Activated B cell treated with CpG ODN at 0.5 μM for 24 hours (primary cell): ENCODE measurements around the gene DNM1. TPM values are rescaled to one million over a fixed set of nuclear protein-coding genes. Genes with fewer than 3 reads are reported as not detected.

Source experiments
- ATAC-seq: fragments of 200-7000 bp; cut with Tn5 transposase; one replicate; pipeline ENCODE4 v1.10.0; 2021; ENCODE audit warnings: low read depth, mild to moderate bottlenecking, moderate library complexity
- CTCF ChIA-PET: fragments of 350-600 bp; sonication (Branson Sonifier 250); formaldehyde crosslinking; loops from one replicate; lab custom pipeline; 2021; ENCODE audit warnings: antibody characterized with exemption; lab: Charles Lee
- POLR2A ChIA-PET: fragments of 350-600 bp; sonication (Branson Sonifier 250); formaldehyde crosslinking; loops from one replicate; lab custom pipeline; 2021; ENCODE audit warnings: antibody characterized with exemption; lab: Charles Lee
- DNase-seq: peaks from one replicate; pipeline ENCODE4 v3.0.0; 2022
- H3K27ac Mint-ChIP-seq: one replicate; pipeline ENCODE4 v1.8.0; 2020; ENCODE audit warnings: mixed read lengths
- H3K27me3 Mint-ChIP-seq: one replicate; pipeline ENCODE4 v1.8.0; 2021; ENCODE audit warnings: mixed read lengths
- H3K36me3 Mint-ChIP-seq: one replicate; pipeline ENCODE4 v1.8.0; 2021; ENCODE audit warnings: low read depth, mixed read lengths
- H3K4me1 Mint-ChIP-seq: one replicate; pipeline ENCODE4 v1.8.0; 2021; ENCODE audit warnings: mixed read lengths
- H3K4me3 Mint-ChIP-seq: one replicate; pipeline ENCODE4 v1.8.0; 2020; ENCODE audit warnings: mild to moderate bottlenecking, mixed read lengths
- H3K9me3 Mint-ChIP-seq: one replicate; pipeline ENCODE4 v1.8.0; 2020; ENCODE audit warnings: mixed read lengths
- intact Hi-C: fragments of 100-400 bp; cut with micrococcal nuclease; formaldehyde crosslinking; loops from one replicate; pipeline ENCODE4 v1.15.1; 2024
- total RNA-seq: library from RNA; stranded (reverse); gene quantifications from 2 replicates; pipeline ENCODE4 v1.2.3, GENCODE V29; 2022
- TF ChIP-seq, protein P1 (sequence below): fragments of 200-600 bp; IDR thresholded peaks from one replicate; pipeline ENCODE4 v1.8.0; 2022; ENCODE audit warnings: antibody characterized with exemption, mild to moderate bottlenecking

The DNM1 gene
- total RNA-seq, 1 donor from 2014 or later: 0.86 TPM

DNA sequence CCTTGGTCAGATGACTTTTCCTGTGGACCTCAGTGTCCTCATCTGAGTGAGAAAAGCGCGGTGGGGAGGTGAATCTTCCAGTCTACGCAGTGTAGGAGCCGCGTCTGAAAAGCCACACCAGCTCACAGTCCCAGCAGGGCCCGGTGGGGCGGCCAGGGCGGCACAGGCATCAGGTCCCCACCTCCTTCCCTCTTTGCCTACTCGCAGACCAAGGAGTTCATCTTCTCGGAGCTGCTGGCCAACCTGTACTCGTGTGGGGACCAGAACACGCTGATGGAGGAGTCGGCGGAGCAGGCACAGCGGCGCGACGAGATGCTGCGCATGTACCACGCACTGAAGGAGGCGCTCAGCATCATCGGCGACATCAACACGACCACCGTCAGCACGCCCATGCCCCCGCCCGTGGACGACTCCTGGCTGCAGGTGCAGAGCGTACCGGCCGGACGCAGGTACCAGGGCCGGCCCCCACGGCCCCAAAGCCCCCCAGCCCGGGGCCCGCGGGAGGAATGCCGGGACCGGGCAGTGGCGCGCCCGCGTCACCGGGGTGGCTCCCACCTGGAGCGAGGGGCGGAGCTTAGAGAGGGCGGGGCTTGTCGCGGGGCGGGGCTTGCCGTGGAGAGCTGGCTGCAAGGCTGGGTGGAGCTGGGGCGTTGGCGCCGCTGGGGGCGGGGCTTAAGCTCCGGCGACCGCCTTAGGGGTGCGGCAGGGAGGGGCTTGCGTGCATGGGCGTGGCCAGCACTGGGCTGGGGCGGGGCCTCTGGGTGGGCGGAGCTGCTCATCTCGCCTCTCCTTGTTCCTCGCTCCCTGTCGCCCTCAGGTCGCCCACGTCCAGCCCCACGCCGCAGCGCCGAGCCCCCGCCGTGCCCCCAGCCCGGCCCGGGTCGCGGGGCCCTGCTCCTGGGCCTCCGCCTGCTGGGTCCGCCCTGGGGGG, 47.0 kb downstream of the DNM1 start:
- Mint-ChIP-seq H3K4me1 (peaks cover 29% of the 10 kb centered on the region), H3K36me3 (no peaks in the 10 kb centered on the region), H3K4me3 (peak overlapping the region; percentile 83), H3K27me3 (peaks cover 1% of the 10 kb centered on the region), H3K27ac (peak overlapping the region; percentile 79), H3K9me3 (no peaks in the 10 kb centered on the region)
- DNase-seq (peak; percentile 99), ATAC-seq (peak; percentile 98)
- intact Hi-C loops: loop anchor here (1.0 to 2.0 kb wide), 8 partner anchors 26 to 206 kb away; partner anchors contain the start of genes BBLN, COQ4, DNM1 and GOLGA2
- CTCF ChIA-PET: interaction anchor here (0.7 to 1.7 kb wide), 3 partner anchors 9 to 112 kb away, joined by 3 to 4 read pairs (median 3); partner anchors contain the start of genes GOLGA2 and SWI5
- POLR2A ChIA-PET: interaction anchor here (0.5 to 1.8 kb wide), 11 partner anchors 9 to 928 kb away, joined by 3 to 29 read pairs (median 4); partner anchors contain the start of genes BBLN, CIZ1, GOLGA2 and IER5L
- TF ChIP-seq, protein P1, sequence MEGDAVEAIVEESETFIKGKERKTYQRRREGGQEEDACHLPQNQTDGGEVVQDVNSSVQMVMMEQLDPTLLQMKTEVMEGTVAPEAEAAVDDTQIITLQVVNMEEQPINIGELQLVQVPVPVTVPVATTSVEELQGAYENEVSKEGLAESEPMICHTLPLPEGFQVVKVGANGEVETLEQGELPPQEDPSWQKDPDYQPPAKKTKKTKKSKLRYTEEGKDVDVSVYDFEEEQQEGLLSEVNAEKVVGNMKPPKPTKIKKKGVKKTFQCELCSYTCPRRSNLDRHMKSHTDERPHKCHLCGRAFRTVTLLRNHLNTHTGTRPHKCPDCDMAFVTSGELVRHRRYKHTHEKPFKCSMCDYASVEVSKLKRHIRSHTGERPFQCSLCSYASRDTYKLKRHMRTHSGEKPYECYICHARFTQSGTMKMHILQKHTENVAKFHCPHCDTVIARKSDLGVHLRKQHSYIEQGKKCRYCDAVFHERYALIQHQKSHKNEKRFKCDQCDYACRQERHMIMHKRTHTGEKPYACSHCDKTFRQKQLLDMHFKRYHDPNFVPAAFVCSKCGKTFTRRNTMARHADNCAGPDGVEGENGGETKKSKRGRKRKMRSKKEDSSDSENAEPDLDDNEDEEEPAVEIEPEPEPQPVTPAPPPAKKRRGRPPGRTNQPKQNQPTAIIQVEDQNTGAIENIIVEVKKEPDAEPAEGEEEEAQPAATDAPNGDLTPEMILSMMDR: no peak

DNA sequence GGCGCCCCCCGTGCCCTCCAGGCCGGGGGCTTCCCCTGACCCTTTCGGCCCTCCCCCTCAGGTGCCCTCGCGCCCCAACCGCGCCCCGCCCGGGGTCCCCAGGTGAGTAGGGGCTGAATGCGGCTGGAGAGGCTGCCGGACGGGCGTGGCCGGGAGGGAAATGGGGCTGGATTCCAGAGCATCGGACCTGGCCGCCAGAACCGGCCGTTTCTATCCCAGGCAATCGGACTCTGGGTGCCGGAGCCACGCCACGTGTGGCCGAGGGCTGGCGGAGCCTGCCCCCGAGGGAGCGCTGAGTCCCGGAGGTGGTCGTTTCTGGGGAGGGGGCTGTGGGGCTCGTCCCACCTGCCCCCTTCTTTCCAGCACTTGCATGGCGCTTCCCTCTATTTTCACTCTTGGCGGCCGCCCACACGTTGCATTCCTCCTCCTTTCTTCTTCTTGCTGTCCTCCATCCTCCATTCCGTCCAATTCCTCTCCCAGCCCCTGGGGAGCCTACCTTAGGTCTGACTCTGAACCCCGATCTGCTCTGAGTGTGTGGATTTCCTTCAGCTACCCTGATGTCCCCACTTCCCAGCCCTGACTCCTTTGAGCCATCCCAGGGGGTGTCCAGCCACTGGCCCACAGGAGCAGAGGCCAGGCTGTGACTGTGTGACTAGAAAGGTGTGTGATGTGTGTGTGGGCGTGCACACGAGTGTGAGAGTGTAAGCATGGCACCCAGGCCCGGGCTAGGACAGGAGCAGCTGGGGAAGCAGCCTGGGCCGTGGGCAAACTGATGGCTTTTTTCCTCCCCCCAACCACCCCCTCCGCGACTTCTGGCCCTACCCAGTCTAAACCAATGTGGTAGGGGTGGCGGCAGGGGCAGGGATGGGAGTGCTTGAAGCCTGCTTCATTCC, 47.9 kb downstream of the DNM1 start:
- Mint-ChIP-seq H3K9me3 (no peaks in the 10 kb centered on the region), H3K27me3 (peaks cover 2% of the 10 kb centered on the region), H3K27ac (no peak overlapping the region), H3K4me1 (peaks cover 25% of the 10 kb centered on the region), H3K36me3 (no peaks in the 10 kb centered on the region), H3K4me3 (peak overlapping the region; percentile 79)
- CTCF ChIA-PET: interaction anchor here (0.8 kb wide), 1 partner anchor 25 kb away, joined by 3 read pairs; the partner anchor contains the start of genes GOLGA2 and SWI5
- ATAC-seq: no peak
- no peak for DNase-seq
- intact Hi-C loops: loop anchor here (1.0 to 2.0 kb wide), 8 partner anchors 25 to 205 kb away; partner anchors contain the start of genes BBLN, COQ4, DNM1 and GOLGA2
- POLR2A ChIA-PET: interaction anchor here (0.5 to 1.8 kb wide), 6 partner anchors 10 to 889 kb away, joined by 3 to 29 read pairs (median 4); partner anchors contain the start of genes BBLN, CIZ1, GOLGA2 and ST6GALNAC4
- TF ChIP-seq, protein P1: no peak

DNA sequence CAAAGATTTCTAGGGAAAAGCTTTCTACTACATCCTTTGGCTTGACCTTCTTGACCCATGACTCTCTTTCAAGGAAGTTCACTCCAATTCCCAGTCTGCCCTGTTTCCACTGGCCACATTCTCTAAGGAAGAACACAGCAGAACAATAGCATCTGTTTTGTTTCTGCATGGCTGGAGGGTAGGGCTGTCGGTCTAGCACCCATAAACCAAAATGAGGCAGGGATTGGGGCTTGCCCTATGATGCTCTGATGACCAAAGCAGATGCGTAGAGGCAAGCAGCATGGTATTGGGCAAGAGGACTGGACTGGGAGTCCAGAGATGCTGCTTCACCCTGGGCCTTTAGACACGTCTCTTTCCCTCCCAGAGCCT, 48.5 kb downstream of the DNM1 start:
- POLR2A ChIA-PET: no interaction called here
- ATAC-seq: no peak
- H3K36me3 Mint-ChIP-seq: no peaks in the 10 kb centered on the region
- no peak overlapping the region for H3K27ac Mint-ChIP-seq
- H3K9me3 Mint-ChIP-seq: no peaks in the 10 kb centered on the region
- H3K27me3 Mint-ChIP-seq: peaks cover 2% of the 10 kb centered on the region
- CTCF ChIA-PET: interaction anchor here (1.3 kb wide), 1 partner anchor 18 kb away, joined by 3 read pairs; no protein-coding TSS in a partner anchor
- TF ChIP-seq, protein P1: no peak
- H3K4me1 Mint-ChIP-seq: peaks cover 25% of the 10 kb centered on the region
- DNase-seq: no peak
- peak overlapping the region; percentile 44 for H3K4me3 Mint-ChIP-seq
- intact Hi-C loops: loop anchor here (2.0 kb wide), 1 partner anchor 59 kb away; no protein-coding TSS in a partner anchor

DNA sequence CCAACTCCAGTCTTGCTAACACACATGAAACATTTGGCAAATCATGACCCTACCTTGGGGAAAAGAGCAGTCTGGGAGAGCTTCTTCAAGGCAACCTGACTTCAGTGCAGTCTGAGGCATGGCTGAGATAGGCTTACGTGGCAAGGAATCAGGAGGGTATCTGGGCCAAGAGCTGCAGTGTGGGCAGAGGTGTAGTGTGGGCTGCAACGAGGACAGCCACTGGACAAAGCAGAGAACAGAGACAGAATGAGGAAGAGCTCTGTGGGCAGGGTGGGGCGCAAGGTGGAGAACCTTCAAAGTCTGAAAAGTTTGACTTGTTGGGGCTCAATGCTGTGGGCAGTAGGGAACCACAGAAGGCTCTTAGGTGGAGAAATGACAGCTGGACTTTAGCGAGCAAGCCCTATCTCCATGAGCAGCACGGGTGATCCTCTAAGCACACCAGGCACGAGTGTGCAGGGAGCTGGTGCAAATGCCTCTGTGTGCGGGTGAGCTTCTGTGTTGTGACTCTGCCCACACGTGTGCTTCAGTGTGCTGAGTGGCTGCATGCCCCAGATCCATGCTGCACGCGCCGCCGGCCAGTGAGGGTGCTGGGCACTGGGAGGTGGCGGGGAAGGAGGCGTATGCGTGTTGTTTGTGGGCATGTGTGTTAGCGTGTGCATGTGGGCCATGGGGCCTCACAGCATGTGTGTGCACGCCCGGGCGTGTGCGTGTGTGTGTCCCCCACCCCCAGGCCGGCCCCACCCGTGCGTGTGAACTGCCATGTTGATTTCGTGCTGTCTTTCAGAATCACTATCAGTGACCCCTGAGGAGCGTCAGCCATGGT, 49.3 kb downstream of the DNM1 start:
- DNase-seq (no peak), ATAC-seq (no peak)
- TF ChIP-seq, protein P1: no peak
- Mint-ChIP-seq H3K9me3 (no peaks in the 10 kb centered on the region), H3K27me3 (peaks cover 2% of the 10 kb centered on the region), H3K4me1 (peaks cover 25% of the 10 kb centered on the region), H3K4me3 (no peak overlapping the region), H3K27ac (peak overlapping the region; percentile 5), H3K36me3 (peaks cover 8% of the 10 kb centered on the region)
- intact Hi-C loops: no loop called here
- ChIA-PET CTCF (interaction anchor here (1.3 kb wide), 1 partner anchor 17 kb away, joined by 3 read pairs; no protein-coding TSS in a partner anchor), POLR2A (no interaction called here)
